Body of pancreas (tissue), 4 donors: ENCODE results near the gene ING1.

ENCODE experiments used
- CTCF ChIP-seq, 7 experiments: fragments of 450-650 bp in 4 of 7; fragments of 200-600 bp in 3 of 7; sonication (generic) in 3 of 7; IDR thresholded peaks; one replicate each; pipeline ENCODE4 v1.5.1; 2016 to 2019; ENCODE audit warnings: antibody characterized with exemption in 7 of 7
- POLR2A ChIP-seq, 3 donors: fragments of 450-650 bp; IDR thresholded peaks; one replicate each; pipeline ENCODE4 v1.6.1; 2016; ENCODE audit warnings: antibody characterized with exemption in 3 of 3, mild to moderate bottlenecking in 2 of 3

GRCh38 chr13:110713981-110714796 is 689 bp downstream of the ING1 start:
- TF ChIP-seq CTCF (IDR thresholded peaks at IDR 0.05): peak in 1 of 7 experiments; percentile 14
- no peak for TF ChIP-seq POLR2A (IDR thresholded peaks at IDR 0.05)
